ENCODE data around the gene ERBB3.

Gene ERBB3

GRCh38 chr12:56119361-56119796 lies 39.4 kb downstream of the ERBB3 start:
- FAIRE-seq (no peak), DNase-seq (ENCODE audit: insufficient read length, low spot score) (peak; percentile 81)
- peak; percentile 86 for TF ChIP-seq CTCF (IDR thresholded peaks at IDR 0.05; ENCODE audit: insufficient read depth, missing control alignments)

GRCh38 chr12:56120158-56120846 lies 40.3 kb downstream of the ERBB3 start:
- FAIRE-seq (no peak), DNase-seq (ENCODE audit: insufficient read length, low spot score) (no peak)
- no peak for TF ChIP-seq CTCF (IDR thresholded peaks at IDR 0.05; ENCODE audit: insufficient read depth, missing control alignments)

GRCh38 chr12:56121204-56121870 lies 41.4 kb downstream of the ERBB3 start:
- FAIRE-seq, result no peak
- DNase-seq (ENCODE audit: insufficient read length, low spot score), result no peak
- no peak for TF ChIP-seq CTCF (IDR thresholded peaks at IDR 0.05; ENCODE audit: insufficient read depth, missing control alignments)

DNA sequence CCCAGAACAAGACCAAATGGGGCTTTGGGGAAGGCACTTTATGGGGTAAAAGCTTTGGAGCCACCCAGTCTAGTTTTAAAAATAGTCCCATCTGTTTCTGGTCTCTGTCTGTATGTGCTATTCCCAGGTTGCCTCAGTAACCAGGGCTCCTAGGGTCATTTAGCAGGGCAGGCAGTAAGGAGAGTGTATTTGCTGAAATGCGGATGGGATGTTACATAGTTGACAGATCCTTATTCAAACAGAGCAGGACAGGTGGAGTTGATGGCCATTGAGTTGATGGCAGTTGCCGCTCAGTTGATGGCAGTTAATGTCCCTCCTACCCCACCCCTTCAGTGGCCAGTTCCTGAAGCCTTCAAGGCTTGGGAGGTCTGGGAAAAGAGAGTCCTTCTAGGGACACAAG lies 42.7 kb downstream of the ERBB3 start:
- FAIRE-seq, result no peak
- TF ChIP-seq CTCF (IDR thresholded peaks at IDR 0.05; ENCODE audit: insufficient read depth, missing control alignments), result no peak
- DNase-seq (ENCODE audit: insufficient read length, low spot score), result no peak

DNA sequence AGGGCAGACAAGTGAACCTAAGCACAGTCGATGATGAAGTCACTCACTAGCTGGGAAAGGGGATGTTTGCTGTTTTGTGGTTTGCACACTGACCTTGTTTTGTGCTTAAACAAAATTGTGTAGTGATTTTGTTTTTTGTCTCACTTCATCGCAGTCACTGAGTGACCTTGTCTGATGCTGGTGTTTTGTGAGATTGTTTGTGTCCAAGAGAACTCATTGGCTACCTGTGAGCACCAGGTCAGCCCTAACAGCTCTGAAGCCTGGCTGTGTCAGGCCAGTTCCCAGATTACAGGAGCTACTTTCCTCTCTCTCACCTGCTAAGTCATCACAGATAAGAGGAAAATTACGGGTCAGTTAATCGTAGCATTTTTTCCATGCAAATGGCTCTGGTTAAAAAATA lies 44.2 kb downstream of the ERBB3 start:
- TF ChIP-seq CTCF (IDR thresholded peaks at IDR 0.05; ENCODE audit: insufficient read depth, missing control alignments), result no peak
- no peak for DNase-seq (ENCODE audit: insufficient read length, low spot score)
- no peak for FAIRE-seq

- no peak for TF ChIP-seq CTCF (IDR thresholded peaks at IDR 0.05; ENCODE audit: insufficient read depth, missing control alignments)
- DNase-seq (ENCODE audit: insufficient read length, low spot score) (no peak), FAIRE-seq (no peak)
Observed at GRCh38 chr12:56126732-56127239, 46.8 kb downstream of the ERBB3 start.

DNA sequence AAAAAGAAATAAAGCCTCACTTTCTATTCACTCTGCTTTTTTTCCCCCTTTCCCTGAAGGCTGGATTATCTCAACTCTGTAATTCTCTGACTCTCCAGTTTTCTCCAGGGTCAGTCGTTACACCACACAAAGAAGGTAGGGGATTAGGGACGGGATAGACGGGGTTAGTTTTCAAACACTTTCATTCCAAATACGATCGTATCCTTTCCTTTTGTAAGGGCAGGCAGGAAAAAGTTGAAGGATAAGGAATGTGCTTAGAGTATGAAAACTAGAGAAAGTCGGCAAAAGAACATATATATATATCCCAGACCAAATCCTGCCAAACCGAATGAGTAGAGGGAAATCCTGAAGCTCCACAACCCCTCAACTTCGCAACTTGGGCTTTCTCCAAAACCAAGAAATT lies 47.5 kb downstream of the ERBB3 start:
- DNase-seq (ENCODE audit: insufficient read length, low spot score), result no peak
- TF ChIP-seq CTCF (IDR thresholded peaks at IDR 0.05; ENCODE audit: insufficient read depth, missing control alignments), result no peak
- no peak for FAIRE-seq
